HL-60/S4 treated with retinoic acid at 250 ng/mL for 4 days and 3 days (cell line): ENCODE measurements around the gene SLC26A11.

Experiments used
- in situ Hi-C: fragments of 300-500 bp; cut with MboI; formaldehyde crosslinking; loops from 2 replicates; pipeline ENCODE4 v1.7.0; 2022; ENCODE audit warnings: low sequenced_read_pairs

The SLC26A11 gene

DNA sequence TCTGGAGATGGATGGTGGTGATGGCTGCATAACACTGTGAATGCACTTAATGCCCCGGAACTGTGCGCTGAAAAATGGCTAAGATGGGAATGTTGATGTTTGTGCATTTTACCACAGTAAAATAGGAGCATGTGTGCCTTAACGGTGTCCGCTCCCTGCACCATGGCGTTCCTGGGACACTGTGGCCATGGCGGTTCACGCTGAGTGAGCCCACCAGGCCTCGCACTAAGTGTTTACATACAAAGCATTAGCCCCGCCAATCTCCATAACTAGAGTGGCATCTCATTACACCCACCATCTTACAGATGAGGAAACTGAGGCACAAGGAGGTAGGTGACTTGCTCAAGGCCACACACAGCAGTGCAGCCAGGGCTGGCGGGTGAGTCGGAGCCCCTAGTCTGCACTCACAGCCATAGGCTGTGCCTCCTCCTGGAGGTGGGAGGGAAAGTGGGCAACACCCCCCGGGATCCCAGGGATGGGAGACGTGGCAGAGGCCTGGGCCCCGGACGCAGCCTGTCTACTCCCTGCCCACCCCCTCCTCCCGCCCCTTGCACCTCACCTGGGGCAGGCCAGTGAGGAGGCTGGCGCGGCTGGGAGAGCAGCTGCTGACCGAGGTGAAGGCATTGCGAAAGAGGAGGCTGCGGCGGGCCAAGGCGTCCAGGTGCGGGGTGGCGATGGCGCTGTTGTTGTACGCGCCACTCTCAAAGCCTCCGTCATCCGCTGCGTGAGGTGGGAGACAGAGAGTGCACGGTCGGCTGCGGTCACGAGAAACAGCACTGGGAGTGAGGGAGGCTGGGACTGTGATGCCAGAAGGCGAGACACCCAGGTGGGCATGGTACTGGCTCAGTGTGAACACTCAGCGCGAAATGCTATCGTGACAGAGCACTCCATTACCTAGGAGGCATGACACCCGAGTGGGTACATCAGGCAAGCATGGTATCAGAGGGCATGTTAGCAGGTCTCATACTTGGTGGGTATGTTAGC lies 3.5 kb upstream of the SLC26A11 start:
- in situ Hi-C loops, result no loop called here

DNA sequence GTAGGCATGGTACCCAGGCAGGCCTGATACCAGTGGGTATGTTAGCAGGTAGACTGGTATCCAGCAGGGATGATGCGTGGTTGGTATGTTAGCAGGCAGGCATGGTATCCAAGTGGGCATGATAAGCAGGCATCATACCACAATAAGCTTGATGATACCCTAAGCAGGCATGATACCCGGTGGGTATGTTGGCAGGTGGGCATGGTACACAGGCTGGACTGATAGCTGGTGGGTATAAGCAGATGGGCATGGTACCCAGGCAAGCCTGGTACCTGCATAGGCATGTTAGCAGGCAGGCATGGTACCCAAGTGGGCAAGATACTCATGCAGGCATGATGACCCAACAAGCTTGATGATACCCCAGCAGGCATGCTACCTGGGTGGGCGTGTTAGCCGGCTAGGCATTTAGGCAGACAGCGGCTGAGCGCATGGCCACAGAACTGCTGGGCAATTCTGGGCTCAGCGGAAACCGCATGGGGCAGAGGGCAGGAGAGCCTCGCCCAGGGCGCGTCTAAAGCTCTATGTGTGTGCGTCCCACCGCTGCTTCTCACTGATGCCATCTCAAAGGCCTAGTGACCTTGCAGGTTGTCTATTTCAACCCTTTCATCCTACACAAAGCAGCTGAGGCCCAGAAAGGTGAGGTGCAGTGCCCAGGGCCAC lies 2.4 kb upstream of the SLC26A11 start:
- in situ Hi-C loops, result no loop called here

DNA sequence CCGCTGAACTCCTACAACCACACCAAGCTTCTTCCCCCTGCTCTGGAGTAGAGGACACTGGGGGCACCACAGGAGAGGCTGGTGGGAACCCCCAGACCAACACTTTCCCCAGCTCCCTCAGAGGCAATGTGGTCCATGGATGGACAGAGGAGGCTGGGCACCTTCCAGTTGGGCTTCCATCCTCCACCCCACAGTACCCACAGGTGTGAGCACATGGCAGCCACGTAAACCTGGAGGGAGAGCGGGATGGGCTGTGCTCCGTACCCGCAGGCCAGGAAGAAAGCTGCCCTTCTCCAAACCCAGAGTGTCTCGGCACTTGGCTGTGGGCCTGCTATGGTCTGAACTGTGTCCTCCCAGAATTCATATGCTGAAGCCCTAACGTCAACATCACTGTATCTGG lies 1.8 kb upstream of the SLC26A11 start:
- in situ Hi-C loops, result no loop called here

DNA sequence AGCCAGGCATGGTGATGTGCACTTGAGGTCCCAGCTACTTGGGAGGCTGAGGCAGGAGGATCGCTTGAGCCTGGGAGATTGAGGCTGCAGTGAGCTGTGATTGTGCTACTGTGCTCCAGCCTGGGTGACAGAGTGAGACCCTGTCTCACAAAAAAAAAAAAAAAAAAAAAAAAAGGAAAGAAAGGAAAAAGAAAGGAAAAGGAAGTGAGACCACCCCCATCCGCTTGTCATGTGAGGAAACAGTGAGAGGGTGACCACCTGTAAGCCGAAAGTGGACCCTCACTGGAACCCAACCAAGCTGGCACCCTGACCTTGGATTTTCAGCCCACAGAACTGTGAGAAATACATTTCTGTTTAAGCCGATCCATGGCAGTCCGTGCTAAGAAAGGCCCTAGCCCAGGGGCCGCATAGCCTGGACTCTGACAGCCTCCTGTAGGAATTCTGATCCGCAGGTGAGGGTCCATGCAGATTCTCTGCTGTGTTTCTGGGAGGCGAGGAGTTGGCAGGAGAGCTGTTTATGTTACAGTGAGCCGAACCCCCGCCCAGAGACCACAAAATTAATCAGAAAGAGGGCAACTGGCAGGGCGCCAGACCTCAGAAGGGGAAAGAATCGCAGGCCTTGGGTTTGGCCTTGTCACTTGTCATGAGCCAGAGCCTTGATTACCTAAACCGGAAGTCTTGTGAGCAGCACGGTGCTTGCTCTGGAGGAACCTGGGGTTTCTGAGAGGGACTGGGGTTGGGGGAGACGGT lies 1.0 kb upstream of the SLC26A11 start:
- in situ Hi-C loops, result no loop called here

DNA sequence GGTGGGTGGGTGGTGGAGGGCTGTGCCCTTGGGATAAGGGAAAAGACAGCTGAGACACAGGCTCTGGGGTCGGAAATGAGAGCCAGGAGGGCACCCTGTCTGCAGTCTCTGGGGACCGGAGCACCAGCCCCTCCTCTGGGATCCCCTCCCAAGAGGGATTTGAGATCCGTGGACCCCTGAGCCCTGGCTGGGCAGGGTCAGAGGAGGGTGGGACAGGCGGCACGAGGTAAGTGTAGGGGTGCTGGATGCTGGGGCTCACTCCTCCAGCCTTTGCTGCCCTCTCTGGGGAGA lies 519 bp upstream of the SLC26A11 start:
- in situ Hi-C loops, result no loop called here

DNA sequence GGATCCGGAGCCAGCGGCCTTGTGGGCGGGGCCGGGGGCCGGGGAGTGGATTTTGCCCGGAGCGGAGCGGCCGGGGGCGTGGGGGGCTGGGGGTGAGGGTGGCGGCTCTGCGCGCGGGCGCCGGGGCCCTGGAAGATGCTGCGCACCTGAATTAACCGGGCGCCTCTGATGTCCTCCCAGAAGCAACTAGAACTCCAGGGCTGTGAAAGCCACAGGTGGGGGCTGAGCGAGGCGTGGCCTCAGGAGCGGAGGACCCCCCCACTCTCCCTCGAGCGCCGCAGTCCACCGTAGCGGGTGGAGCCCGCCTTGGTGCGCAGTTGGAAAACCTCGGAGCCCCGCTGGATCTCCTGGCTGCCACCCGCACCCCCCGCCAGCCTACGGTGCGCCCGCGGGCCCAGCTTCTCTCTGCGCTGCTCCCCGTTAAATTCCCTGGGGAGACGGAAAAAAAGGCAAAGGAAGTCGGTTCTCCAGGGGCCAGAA lies 549 bp downstream of the SLC26A11 start:
- in situ Hi-C loops, result no loop called here

DNA sequence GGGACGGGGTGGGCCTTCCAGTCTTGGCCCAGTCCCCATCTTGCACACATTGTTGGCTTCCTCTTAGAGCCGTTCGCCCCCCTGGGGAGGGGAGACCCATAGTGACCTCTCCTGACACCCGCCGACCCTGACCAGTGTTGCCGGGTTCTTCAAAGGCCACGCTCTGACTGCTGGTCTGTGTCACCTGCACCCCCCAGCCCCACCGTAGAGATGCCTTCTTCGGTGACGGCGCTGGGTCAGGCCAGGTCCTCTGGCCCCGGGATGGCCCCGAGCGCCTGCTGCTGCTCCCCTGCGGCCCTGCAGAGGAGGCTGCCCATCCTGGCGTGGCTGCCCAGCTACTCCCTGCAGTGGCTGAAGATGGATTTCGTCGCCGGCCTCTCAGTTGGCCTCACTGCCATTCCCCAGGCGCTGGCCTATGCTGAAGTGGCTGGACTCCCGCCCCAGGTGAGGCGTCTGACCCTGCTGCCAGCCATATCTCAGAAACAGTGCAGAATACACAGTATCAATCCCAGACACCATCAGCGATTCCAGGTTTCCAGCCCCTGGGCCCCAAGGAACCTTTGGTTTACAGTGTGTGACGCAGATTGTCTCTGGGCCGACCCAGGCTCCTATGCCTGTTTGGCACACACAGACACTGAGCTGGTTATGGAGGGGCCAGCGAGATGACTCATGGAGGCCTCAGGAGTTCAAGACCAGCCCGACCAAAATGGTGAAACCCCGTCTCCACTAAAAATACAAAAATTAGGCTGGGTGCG lies 1.3 kb downstream of the SLC26A11 start:
- in situ Hi-C loops, result no loop called here

DNA sequence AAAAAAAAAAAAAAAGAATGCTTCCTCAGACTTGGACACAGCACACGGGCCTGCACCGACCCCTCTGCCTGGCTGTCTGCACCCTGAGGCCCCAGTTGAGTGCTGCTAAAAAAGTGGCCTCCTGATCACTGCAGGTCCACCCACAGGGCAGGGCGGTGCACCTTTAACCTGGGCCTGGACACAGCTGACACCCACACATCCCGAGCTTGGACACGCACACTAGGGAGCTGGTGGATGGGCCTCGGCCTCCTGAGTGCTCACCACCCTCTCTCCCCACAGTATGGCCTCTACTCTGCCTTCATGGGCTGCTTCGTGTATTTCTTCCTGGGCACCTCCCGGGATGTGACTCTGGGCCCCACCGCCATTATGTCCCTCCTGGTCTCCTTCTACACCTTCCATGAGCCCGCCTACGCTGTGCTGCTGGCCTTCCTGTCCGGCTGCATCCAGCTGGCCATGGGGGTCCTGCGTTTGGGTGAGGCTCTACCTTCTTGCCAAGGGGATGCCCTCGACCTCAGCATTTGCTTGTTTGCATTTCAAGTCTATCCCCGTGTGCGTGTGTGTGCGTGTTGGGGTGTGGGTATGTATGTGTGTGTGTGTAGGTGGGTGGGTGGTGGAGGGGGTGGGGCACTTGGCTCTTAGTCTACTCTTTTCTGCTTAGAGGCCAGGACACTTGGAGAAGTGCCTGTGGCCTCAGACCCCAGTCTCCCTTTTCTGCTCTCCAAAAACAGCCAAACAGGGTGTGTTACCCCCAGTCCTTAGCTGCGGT lies 2.3 kb downstream of the SLC26A11 start:
- in situ Hi-C loops, result no loop called here

DNA sequence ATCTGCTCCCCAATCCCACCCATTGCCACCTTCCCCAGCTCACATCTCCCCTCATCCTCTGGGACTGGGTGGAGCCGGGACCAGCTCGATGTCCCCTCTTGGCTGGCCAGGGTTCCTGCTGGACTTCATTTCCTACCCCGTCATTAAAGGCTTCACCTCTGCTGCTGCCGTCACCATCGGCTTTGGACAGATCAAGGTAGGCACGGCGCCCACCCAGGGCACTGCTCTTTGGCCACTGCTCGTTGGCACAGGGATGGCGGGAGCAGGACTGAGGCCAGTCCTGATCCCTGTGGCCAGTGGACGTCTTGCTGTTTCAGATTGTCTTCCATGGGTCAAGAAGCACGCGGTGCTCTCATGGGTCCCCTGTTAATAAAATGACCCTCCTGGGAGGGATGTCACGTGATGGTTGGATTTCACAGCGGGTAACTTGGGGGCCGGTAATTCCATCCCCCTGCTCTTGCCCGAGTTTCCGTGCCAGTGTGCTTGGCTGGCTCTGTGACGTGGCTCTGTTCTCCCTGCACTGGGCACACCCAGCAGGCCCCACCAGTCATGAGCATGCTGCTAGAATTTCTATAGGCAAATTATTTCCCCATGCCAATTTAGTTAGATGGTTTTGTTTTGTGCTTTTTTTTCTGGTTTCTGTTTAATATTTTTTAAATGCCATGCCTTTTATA lies 3.1 kb downstream of the SLC26A11 start:
- in situ Hi-C loops, result no loop called here

DNA sequence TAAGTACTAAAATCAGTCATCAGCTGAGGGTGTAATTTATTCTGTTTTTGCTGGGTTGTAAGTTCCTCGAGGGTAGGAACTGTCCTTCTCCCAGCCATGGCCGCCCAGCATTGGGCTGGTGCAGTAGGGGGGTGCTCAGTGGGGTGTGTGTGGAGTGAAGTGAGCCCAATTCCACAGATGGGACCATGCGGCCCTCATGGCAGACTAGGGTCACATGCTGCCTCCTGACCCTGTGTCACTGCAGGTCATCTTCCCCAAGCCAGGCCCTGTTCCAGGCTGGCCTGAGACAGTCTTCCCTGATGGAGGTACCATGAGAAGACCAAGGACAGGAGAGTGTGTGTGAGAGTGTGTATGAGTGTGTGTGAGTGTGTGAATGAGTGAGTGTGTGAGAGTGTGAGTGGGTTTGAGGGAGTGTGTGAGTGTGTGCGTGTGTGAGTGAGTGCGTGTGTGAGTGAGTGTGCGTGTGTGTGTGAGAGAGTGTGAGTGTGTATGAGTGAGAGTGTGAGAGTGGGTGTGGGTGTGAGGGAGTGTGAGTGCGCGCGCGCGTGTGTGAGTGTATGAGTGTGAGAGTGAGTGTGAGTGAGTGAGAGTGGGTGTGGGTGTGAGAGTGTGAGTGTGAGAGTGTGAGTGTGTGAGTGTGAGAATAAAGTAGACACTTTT lies 3.7 kb downstream of the SLC26A11 start:
- in situ Hi-C loops, result no loop called here

DNA sequence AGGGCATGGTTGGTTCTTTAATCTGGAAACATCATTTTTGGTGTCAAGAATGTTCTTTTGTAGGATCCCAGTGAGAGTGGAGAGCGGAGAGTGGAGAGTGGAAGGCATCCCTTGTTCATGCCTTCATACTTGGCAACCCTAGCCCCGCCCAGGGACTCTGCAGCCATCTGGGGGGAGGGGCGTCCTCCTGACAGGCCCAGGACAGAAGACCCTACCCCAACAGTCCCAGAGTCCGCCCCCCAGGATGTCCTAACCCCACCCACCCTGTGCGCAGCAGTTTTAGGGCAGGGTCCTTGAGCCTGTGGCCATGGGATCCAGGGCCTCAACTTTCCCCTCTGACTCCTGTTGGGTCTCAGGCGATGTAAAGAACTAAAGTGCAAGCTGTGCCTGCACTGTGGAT lies 4.5 kb downstream of the SLC26A11 start:
- in situ Hi-C loops, result no loop called here

DNA sequence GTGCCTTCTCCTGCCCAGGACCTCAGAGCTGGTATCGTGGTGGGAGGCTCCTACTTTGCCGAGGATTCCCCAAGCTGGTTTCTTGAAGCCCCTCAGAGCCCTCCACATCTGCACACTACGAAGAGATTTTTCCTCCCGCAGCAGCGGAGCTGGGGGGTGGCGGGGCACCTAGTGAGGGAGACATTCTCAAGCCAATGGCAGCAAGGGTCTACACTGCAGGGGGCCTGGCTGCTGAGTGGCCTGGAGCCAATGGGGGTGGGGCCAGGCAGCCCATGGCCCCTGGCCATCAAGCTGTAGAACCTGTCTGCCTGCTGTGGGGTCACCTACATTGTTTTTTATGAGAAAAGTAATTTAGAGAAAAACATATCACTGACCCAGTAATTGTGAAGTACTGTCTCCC lies 5.0 kb downstream of the SLC26A11 start:
- in situ Hi-C loops, result no loop called here

DNA sequence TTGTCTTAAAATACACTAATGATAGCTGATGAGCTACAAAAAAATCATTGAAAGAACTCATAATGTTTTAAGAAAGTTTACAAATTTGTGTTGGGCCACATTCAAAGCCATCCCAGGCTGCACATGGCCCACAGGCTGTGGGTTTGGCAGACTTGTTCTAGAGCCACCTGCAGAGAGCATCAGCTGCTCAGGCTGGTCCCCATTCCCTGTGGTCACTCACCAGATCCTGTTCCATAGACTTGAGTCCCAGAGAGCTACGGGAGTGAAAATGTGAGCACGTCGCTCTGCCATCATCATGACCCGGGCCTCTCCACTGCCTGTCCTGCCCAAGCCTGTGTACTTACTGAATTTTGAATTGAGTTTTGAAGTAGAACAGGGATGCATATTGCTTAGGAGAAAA lies 6.9 kb downstream of the SLC26A11 start:
- in situ Hi-C loops, result no loop called here

DNA sequence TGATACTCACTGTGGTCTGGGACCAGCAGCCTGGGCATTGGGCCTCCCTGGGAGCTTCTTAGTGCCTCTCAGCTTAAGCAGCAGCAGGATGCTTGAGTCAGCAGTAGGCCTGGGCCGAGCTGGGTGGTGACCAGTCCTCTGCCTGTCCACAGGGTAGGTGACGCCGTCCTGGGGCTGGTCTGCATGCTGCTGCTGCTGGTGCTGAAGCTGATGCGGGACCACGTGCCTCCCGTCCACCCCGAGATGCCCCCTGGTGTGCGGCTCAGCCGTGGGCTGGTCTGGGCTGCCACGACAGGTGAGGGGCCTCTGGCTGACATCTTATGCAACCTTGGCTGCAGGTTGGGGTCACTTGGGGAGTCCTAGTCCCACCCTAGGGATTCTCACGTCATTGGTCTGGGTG lies 7.4 kb downstream of the SLC26A11 start:
- in situ Hi-C loops, result no loop called here

DNA sequence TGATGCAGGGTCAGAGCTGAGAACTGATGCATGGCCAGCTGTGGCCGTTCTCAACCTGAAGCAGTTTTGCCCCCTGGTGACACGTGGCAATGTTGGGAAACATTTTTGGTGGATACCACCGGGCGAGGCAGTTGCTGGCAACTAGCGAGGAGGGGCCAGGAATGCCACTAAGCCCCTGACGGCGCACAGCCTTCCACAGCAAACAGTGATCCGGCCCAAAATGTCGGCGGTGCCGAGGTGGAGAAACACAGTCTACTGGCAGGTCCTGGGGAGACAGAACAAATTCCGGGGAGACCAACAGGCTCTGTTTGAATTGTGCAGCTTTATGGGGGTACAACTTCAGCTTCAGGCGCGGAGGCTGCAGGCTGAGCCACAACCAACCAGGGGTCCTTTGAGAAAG lies 8.2 kb downstream of the SLC26A11 start:
- in situ Hi-C loops, result no loop called here

DNA sequence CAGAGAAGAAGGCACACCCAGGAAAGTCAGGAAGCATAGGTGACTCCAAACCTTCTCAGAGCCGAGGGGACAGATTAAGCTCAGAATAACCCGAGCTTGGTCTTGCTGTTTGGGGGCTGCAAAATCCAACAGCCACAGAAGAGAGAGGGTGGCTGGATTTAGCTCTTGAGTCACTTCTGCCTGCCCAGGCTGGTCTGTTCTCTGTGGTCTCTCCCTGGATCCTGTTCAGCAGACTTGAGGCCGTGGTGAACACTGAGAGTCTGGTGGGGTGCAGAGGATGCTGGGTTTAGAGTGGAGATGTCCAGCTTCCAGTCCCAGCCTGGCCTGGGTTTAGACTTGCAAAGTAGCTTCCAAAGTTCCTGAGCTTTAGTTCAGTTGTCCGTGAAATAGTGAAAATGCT lies 8.8 kb downstream of the SLC26A11 start:
- in situ Hi-C loops, result no loop called here

DNA sequence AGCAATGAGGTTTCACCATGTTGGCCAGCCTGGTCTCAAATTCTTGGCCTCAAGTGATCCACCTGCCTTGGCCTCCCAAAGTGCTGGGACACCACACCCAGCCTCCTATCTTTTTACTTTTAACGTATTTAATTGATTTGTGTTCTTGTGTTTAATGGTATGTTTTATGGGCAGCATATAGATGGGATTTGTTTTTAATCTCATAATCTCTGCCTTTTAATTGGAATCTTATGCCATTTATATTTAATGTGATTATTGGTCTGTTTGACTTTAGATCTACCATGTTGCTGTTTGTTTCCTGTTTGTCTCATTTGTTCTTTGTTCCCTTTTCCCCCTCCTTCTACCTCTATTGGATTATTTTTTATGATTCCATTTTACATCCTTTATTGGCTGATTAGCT lies 12.2 kb downstream of the SLC26A11 start:
- in situ Hi-C loops, result no loop called here

DNA sequence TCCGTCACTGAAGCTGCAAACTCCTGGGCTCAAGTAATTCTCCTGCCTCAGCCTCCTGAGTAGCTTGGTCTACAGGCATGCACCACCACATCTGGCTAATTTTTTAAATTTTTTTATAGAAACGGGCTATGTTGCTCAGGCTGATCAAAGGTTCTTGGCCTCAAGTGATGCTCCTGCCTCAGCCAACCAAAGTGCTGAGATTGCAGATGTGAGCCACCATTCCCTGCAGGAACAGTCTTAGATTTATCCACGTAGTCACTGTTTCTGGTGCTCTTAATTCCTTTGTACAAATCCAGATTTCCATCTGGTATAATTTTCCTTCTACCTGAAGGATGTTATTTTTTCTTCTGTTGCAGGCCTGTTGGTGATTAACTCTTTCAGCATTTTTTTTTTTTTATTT lies 13.0 kb downstream of the SLC26A11 start:
- in situ Hi-C loops, result no loop called here

DNA sequence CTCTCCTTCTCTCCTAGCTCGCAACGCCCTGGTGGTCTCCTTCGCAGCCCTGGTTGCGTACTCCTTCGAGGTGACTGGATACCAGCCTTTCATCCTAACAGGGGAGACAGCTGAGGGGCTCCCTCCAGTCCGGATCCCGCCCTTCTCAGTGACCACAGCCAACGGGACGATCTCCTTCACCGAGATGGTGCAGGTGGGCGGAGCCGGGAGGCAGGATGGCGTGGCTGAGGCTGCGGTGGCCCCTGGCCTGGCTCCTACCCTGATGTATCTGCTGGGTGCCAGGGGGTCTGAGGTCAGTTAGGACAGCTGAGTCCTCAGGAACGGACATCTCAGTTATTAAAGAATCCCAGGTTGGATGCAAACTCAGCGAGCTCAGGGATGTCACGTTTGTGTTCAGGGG lies 16.7 kb downstream of the SLC26A11 start:
- in situ Hi-C loops, result no loop called here
